D341Med (cell line): ENCODE results near the gene HABP2.

ENCODE experiments used
- DNase-seq: peaks from one replicate; pipeline ENCODE4 v3.0.0; 2012; ENCODE audit warnings: low spot score

Gene HABP2

GRCh38 chr10:113527211-113527906, 25.5 kb upstream of the HABP2 start:
- DNase-seq = no peak

DNA sequence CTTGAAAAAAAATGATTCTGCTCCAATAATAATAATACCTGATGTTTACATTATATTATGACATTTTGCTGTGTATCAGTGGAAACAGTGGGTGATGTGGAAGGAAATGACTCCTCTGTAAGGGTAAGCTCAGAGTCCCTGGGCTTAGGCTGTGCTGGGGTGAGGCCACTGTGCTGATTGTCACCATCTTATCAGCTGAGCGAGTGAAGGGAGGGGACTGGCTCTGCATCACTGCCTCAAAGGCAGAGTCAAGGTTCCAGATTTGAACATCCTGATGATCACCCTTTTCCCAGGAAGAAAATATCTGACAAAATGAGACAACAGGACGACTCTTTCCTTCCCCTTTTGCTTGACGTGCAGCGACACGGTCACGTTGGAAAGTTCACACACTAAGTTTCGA, 24.0 kb upstream of the HABP2 start:
- no peak for DNase-seq

DNA sequence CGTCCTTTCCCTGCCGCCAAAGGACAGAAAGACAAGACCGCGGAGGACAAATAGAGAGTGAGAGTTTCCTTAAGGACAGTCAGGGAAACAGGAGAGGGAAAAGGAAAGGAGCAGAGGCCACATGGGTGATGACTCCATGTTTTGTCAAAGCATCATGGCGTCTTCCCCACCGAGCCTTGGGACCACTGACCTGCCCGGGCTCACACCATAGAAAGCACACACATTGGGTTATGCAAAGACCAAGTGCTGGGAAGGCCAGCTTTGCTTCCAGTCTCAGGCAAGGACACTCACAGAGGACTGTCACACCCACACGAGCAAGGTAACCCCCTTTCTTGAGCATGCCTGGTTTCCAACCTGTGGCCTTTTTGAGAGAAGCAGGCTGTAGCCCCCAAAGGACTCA, 23.3 kb upstream of the HABP2 start:
- DNase-seq = no peak

DNA sequence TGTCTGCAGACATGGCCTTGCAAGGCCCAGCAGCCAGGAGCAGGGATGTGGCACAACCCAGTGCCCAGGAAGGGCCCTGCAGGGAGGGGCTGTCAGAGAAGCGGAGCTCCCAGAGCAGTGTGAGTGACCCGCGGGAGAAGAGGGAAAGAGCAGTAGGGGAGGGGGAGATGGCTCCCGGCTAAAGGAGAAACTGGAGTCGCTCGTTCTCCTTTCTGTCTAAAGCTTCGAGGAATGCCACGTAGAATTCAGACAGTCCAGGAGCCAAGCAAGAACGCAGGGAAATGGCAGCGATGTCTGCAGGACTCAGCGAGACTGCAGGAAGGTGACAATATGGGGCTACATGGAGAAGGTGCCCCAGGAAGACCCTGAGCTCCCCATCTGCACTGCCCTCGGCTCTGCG, 22.4 kb upstream of the HABP2 start:
- DNase-seq = no peak

DNA sequence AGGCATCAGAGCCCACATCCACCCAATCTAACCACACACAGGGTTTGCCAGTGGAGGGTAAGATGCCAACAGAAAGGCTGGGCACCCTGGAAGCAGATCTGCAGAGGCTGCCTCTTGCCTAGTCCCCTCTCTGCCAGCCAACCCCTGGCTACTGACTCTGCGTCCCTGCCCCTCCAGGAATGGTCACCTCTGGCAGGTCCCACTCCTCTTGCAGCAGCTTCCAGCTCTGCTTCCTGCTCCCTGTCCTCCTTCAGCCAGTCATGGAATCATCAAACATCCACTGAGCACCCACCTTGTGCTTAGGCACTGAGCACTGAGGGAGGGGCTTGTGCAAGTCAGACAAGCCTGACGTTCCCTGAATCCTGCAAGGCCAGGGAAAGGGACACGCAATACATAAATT, 20.1 kb upstream of the HABP2 start:
- no peak for DNase-seq

DNA sequence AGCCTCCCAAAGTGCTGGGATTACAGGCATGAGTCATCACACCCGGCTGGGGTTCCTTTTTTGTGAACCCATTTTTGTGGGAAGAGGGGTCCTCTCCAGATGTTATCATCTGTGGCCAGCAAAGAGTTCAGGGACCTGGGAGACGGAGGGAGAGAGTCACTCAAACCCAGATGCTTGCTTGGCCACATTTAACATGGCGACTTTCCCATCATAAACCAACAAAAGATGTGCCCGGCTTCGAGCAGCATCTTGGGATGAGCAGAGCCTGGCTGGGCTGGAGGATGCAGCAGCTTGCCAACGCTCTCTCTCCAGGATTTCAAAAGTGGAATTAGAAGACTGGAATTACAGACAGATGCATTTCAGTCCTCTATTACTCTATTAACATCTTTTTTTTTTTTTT, 19.1 kb upstream of the HABP2 start:
- no peak for DNase-seq

DNA sequence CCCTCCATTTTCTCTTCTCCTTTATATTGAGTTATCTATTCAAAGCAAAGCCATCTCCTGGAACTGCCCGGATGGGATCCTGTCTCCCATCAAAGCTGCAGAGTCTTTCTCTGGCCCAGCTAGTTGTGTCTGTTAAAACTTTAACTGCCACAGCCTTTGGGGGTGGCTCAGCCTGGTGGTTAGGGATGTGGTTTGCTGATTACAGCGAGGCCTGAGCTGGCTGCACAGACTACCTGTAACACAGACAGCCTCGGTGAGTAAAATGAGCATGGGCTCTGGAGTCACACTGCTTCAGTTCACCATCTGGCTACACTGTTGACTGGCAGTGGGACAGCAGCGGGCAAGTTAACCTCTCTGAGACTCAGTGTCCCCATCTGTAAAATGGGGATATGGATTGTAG, 18.4 kb upstream of the HABP2 start:
- no peak for DNase-seq

DNA sequence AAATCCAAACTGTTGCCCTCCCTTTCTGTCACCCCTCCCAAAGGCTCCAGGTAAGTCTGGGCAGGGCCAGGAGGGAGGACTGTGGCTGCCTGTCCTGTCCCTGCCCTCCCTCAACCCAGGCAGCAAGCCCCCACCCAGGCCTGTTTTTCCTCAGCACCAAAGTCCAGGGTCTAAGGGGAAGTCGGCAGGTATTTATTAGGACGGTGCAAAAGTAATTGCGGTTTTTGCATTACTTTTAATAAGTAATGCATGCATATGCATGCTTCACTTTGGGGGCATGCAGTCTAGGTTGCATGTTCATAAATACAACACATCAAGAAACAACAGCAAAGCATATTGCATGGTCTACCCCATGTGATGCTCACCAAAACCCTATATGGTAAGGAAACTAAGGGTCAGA, 15.2 kb upstream of the HABP2 start:
- no peak for DNase-seq

DNA sequence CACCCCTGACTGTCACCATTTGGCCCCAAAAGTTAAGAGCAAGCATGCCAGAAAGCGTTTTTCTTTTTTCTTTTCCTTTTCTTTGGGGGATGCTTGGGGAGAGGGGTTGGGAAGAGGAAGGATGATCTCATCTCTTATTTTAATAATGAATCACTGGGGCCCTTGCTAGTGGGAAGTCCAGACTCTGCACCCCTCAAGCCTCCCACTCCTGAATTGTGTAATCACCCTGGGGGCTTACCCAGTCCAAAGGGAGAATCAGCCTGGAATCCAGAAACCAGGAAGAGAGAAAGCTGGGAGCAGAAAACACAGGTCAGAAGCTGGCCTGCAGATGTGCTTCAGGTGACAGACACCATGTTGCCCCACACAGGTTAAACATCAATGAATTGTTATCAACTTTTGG, 14.7 kb upstream of the HABP2 start:
- no peak for DNase-seq

GRCh38 chr10:113539789-113540188, 13.1 kb upstream of the HABP2 start:
- DNase-seq = no peak

- DNase-seq = no peak
Measured at GRCh38 chr10:113540845-113541548, 11.9 kb upstream of the HABP2 start.

GRCh38 chr10:113541549-113541927, 11.3 kb upstream of the HABP2 start:
- DNase-seq = no peak

- no peak for DNase-seq
Measured at GRCh38 chr10:113543107-113543955, 9.5 kb upstream of the HABP2 start.

- no peak for DNase-seq
Measured at GRCh38 chr10:113544392-113544791, 8.5 kb upstream of the HABP2 start.

- no peak for DNase-seq
Measured at GRCh38 chr10:113547426-113547825, 5.4 kb upstream of the HABP2 start.

GRCh38 chr10:113549856-113550255, 3.0 kb upstream of the HABP2 start:
- peak; percentile 49 for DNase-seq

DNA sequence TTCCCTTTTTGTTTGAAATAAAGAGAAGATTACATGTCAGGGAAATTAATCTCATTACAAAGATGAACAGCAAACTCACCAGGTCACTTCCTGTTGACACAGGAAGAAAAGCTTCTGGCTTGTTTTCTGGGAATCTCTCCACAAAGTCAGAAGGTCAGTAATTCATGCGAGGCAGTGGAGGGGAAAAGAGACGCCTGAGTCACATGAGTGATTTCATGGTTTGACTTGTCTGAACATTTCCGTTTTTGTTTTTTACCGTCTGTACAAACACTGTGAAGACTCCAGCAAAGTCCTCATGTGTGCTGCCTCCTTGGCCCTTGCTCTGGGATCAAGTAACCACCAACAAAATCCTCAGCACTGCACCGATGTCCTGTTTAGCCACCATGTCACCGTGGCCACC, 2.5 kb upstream of the HABP2 start:
- no peak for DNase-seq

DNA sequence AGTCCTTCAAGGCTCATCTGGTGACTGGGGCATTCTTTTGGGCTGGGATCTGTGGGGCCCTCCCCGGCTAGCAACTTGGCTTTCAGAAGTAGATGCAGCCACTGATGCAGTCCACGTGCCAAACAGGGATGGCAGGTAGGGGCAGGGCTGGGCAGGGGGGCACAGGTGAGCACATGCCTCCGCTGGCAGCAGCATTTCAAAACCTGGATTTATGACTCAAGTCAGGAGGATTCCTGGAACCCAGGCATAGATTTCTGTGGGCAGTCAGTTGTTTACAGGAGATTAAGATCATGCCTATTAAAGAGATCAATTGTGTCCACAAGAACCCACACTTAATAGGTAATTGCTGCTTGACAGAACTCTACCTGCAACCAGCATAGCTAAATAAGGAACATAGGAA, 839 bp upstream of the HABP2 start:
- DNase-seq = no peak

- DNase-seq = no peak
Measured at GRCh38 chr10:113553149-113553548, 296 bp downstream of the HABP2 start.

GRCh38 chr10:113554214-113554613, 1.4 kb downstream of the HABP2 start:
- no peak for DNase-seq

- DNase-seq = no peak
Measured at GRCh38 chr10:113555245-113555644, 2.4 kb downstream of the HABP2 start.

DNA sequence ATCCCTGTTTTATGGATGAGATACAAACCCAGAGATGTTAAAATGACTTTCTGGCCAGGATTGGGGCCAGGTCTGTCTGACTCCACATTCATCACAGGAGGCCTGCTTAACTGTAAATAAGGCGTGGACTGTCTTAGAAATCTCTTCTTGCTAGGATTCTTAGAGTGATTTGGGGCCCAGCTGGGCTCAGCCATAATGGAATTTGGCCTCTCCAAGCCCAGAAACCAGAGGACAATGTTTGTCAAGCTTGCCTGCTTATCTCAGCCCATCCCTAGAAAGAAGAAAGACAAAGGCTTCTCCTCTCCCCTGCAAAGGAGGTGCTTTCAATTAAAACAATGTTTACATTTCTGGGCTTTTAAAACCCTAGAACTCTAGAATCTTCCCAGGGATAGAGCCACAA, 2.9 kb downstream of the HABP2 start:
- DNase-seq = no peak

DNA sequence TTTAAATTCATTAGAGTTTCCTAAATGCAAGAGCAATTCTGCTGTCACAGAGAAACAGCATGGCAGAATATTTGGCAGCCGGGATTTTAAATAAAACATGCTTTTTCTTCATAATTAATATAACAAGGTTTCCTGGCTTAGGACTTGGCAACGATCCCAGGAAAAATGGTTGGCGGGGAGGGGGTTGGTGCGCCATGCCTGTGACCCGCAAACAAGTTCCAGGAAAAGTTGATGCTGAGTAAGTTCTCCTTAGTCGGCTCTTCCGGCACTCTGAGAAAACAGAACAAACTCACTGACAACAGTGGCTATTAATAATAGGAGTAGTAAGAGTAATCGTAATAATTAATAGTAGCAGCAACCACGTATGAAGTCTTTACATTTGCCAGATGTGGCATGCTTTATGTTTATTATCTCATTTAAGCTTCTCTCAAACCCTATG, 4.6 kb downstream of the HABP2 start:
- DNase-seq = no peak
